Measurements from ENCODE around the gene PPP2R3A.
"Not testable (repeated sequence)": the region's sequence is repeated elsewhere in the genome, so short reads cannot be mapped to it uniquely, and the experiment has no call there.

PPP2R3A gene

GRCh38 chr3:136135039-136135802 is 169.7 kb downstream of the PPP2R3A start:
- no peak for DNase-seq (ENCODE audit: low spot score)
- no peak for TF ChIP-seq CTCF (IDR thresholded peaks at IDR 0.05; ENCODE audit: extremely low read depth, missing control alignments)

GRCh38 chr3:136136454-136136853 is 170.9 kb downstream of the PPP2R3A start:
- no peak for TF ChIP-seq CTCF (IDR thresholded peaks at IDR 0.05; ENCODE audit: extremely low read depth, missing control alignments)
- DNase-seq (ENCODE audit: low spot score), result no peak

GRCh38 chr3:136141291-136141785 is 175.8 kb downstream of the PPP2R3A start:
- no peak for TF ChIP-seq CTCF (IDR thresholded peaks at IDR 0.05; ENCODE audit: extremely low read depth, missing control alignments)
- no peak for DNase-seq (ENCODE audit: low spot score)

GRCh38 chr3:136141891-136142290 is 176.4 kb downstream of the PPP2R3A start:
- no peak for DNase-seq (ENCODE audit: low spot score)
- TF ChIP-seq CTCF (IDR thresholded peaks at IDR 0.05; ENCODE audit: extremely low read depth, missing control alignments), result no peak

- DNase-seq (ENCODE audit: low spot score), result no peak
- TF ChIP-seq CTCF (IDR thresholded peaks at IDR 0.05; ENCODE audit: extremely low read depth, missing control alignments), result no peak
Observed at GRCh38 chr3:136142592-136142991, 177.1 kb downstream of the PPP2R3A start.

GRCh38 chr3:136144397-136144796 is 178.9 kb downstream of the PPP2R3A start:
- not testable (repeated sequence) for DNase-seq (ENCODE audit: low spot score)

- DNase-seq (ENCODE audit: low spot score), result no peak
Observed at GRCh38 chr3:136146981-136147729, 181.6 kb downstream of the PPP2R3A start.

More at GRCh38 chr3:136146981-136147729, 181.6 kb downstream of the PPP2R3A start:
- TF ChIP-seq CTCF (IDR thresholded peaks at IDR 0.05; ENCODE audit: extremely low read depth, missing control alignments), result no peak

Measured in GM20000 (cell line).